Keratinocyte (primary cell): Measurements from ENCODE around the gene JCAD. TPM values are rescaled to one million over a fixed set of nuclear protein-coding genes. Genes with fewer than 3 reads are reported as not detected.

Experiments used
- DNase-seq: peaks from one replicate; pipeline ENCODE4 v3.0.0-alpha.2; 2011; ENCODE audit warnings: low read depth, missing footprints, low spot score
- FAIRE-seq: peaks from 2 replicates; lab custom pipeline; 2011; peaks lifted over from hg19 to GRCh38; lab: Jason Lieb, UNC
- H2AFZ ChIP-seq: 2 replicates; pipeline ENCODE4 v1.6.0; 2012; ENCODE audit warnings: low read length, control low read depth, inconsistent platforms; ENCODE audit not compliant: control insufficient read depth
- H3K27ac ChIP-seq: 2 replicates; pipeline ENCODE4 v1.5.1; 2011; ENCODE audit warnings: low read length; ENCODE audit not compliant: control insufficient read depth, insufficient read depth
- H3K27me3 ChIP-seq: 3 replicates; pipeline ENCODE4 v1.6.0; 2011; ENCODE audit warnings: low read length; ENCODE audit not compliant: control insufficient read depth, insufficient read depth; ENCODE audit errors: extremely low read depth
- H3K36me3 ChIP-seq, 2 experiments: 2 replicates in 1 of 2; 3 replicates in 1 of 2; pipeline ENCODE4 v1.5.1; 2011; ENCODE audit warnings: low read length in 2 of 2, mild to moderate bottlenecking in 1 of 2; ENCODE audit not compliant: control insufficient read depth in 2 of 2, insufficient read depth in 2 of 2; ENCODE audit errors: extremely low read depth in 1 of 2
- H3K4me1 ChIP-seq: 3 replicates; pipeline ENCODE4 v1.5.1; 2011; ENCODE audit warnings: low read length; ENCODE audit not compliant: control insufficient read depth, insufficient read depth; ENCODE audit errors: extremely low read depth
- H3K4me2 ChIP-seq: 3 replicates; pipeline ENCODE4 v1.6.0; 2011; ENCODE audit warnings: low read depth, low read length; ENCODE audit not compliant: control insufficient read depth, insufficient read depth; ENCODE audit errors: extremely low read depth
- H3K4me3 ChIP-seq, 3 experiments: fragments of 200-600 bp in 1 of 3; sonication (generic) in 1 of 3; 2 replicates in 2 of 3; 3 replicates in 1 of 3; pipeline ENCODE4 v1.5.1; 2011 to 2016; ENCODE audit warnings: low read length in 3 of 3, mild to moderate bottlenecking in 3 of 3, control low read depth in 2 of 3, inconsistent platforms in 1 of 3, low read depth in 1 of 3, mixed read lengths in 1 of 3, mixed run types in 1 of 3, moderate library complexity in 1 of 3; ENCODE audit not compliant: control insufficient read depth in 2 of 3, insufficient read depth in 2 of 3; ENCODE audit errors: extremely low read depth in 1 of 3
- H3K79me2 ChIP-seq: 2 replicates; pipeline ENCODE4 v1.6.0; 2012; ENCODE audit warnings: low read length; ENCODE audit not compliant: control insufficient read depth, insufficient read depth
- H3K9ac ChIP-seq: 3 replicates; pipeline ENCODE4 v1.6.0; 2011; ENCODE audit warnings: low read length; ENCODE audit not compliant: control insufficient read depth, insufficient read depth; ENCODE audit errors: extremely low read depth
- H3K9me1 ChIP-seq: 3 replicates; pipeline ENCODE4 v1.6.0; 2011; ENCODE audit warnings: low read length; ENCODE audit not compliant: control insufficient read depth, insufficient read depth; ENCODE audit errors: extremely low read depth
- H3K9me3 ChIP-seq: 2 replicates; pipeline ENCODE4 v1.5.1; 2012; ENCODE audit warnings: low read depth, low read length; ENCODE audit not compliant: control insufficient read depth
- H4K20me1 ChIP-seq: 3 replicates; pipeline ENCODE4 v1.6.0; 2011; ENCODE audit warnings: low read length; ENCODE audit not compliant: control insufficient read depth, insufficient read depth; ENCODE audit errors: extremely low read depth
- EZH2 ChIP-seq: IDR thresholded peaks from one replicate; pipeline ENCODE4 v1.6.1; 2012; ENCODE audit warnings: inconsistent platforms, mild to moderate bottlenecking, low read length, moderate library complexity
- dilution Hi-C: fragments of 300-500 bp; cut with MboI; formaldehyde crosslinking; loops from one replicate; pipeline ENCODE4 v1.7.0; 2020; ENCODE audit warnings: low sequenced_read_pairs; ENCODE audit not compliant: extremely low pct_ligation_motif_present
- polyA plus RNA-seq, 5 experiments: library from polyadenylated mRNA; depleted of rRNA in 3 of 5; stranded (reverse) in 3 of 5; stranded (forward) in 1 of 5; unstranded in 1 of 5; fragments of >200 nt; gene quantifications; 1 replicate in 1 of 5; 2 replicates in 3 of 5; 3 replicates in 1 of 5; pipeline versions ENCODE4 v1.2.1 to v1.2.3, GENCODE V29; 2011 to 2012; ENCODE audit warnings: missing spikeins in 2 of 5, low read depth in 1 of 5, low replicate concordance in 1 of 5
- TF ChIP-seq, protein P1 (sequence below), 3 experiments: IDR thresholded peaks in 1 of 3; conservative IDR thresholded peaks in 1 of 3; optimal IDR thresholded peaks in 1 of 3; 2 replicates in 2 of 3; 3 replicates in 1 of 3; pipeline versions ENCODE3 to v1.5.1; 2011; ENCODE audit warnings: low read length in 3 of 3, mild to moderate bottlenecking in 3 of 3, moderate library complexity in 2 of 3, control low read depth in 1 of 3, inconsistent platforms in 1 of 3; ENCODE audit not compliant: insufficient read depth in 2 of 3; ENCODE audit errors: extremely low read depth in 1 of 3

Gene JCAD
- polyA plus RNA-seq, 1 donor (not counting 4 experiments of a cell fraction or from before 2014, with no cell fraction given) = 0.10 TPM

DNA sequence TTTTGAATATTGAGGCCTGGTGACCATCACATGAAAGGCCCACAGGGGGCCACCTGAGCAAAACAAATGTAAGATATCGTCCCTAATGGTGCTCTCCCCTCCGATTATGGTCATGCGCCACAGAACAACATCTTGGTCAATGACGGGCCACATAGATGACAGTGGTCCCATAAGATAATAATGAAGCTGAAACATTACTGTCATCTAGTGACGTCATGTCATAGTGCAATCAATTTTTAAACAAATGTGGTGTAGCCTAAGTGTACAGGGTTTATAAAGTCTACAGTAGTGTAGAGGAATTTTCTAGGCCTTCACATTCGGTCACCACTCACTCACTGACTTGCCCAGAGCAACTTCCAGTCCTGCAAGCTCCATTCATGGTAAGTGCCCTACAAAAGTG, 36.8 kb downstream of the JCAD start:
- no peaks in the 10 kb centered on the region for H4K20me1 ChIP-seq
- TF ChIP-seq, protein P1, sequence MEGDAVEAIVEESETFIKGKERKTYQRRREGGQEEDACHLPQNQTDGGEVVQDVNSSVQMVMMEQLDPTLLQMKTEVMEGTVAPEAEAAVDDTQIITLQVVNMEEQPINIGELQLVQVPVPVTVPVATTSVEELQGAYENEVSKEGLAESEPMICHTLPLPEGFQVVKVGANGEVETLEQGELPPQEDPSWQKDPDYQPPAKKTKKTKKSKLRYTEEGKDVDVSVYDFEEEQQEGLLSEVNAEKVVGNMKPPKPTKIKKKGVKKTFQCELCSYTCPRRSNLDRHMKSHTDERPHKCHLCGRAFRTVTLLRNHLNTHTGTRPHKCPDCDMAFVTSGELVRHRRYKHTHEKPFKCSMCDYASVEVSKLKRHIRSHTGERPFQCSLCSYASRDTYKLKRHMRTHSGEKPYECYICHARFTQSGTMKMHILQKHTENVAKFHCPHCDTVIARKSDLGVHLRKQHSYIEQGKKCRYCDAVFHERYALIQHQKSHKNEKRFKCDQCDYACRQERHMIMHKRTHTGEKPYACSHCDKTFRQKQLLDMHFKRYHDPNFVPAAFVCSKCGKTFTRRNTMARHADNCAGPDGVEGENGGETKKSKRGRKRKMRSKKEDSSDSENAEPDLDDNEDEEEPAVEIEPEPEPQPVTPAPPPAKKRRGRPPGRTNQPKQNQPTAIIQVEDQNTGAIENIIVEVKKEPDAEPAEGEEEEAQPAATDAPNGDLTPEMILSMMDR (optimal IDR thresholded peaks at IDR 0.05 in 1 of 3, IDR thresholded peaks at IDR 0.05 in 1 of 3, conservative IDR thresholded peaks at IDR 0.05 in 1 of 3; ENCODE audit: extremely low read depth in 1 of 3, insufficient read depth in 2 of 3, low read length in 3 of 3) = no peak
- TF ChIP-seq EZH2 = no peak
- no peaks in the 10 kb centered on the region for H3K9me3 ChIP-seq
- peaks cover 12% of the 10 kb centered on the region for H3K27me3 ChIP-seq
- no peaks in the 10 kb centered on the region for H3K9me1 ChIP-seq
- H3K36me3 ChIP-seq = no peaks in the 10 kb centered on the region
- dilution Hi-C loops = no loop called here
- H3K27ac ChIP-seq = no peak overlapping the region
- no peak overlapping the region for H3K9ac ChIP-seq
- no peak overlapping the region for H3K4me2 ChIP-seq
- no peak for DNase-seq
- H3K79me2 ChIP-seq = no peaks in the 10 kb centered on the region
- FAIRE-seq = no peak
- H3K4me1 ChIP-seq = no peaks in the 10 kb centered on the region
- H3K4me3 ChIP-seq = no peak overlapping the region
- H2AFZ ChIP-seq = no peak overlapping the region

DNA sequence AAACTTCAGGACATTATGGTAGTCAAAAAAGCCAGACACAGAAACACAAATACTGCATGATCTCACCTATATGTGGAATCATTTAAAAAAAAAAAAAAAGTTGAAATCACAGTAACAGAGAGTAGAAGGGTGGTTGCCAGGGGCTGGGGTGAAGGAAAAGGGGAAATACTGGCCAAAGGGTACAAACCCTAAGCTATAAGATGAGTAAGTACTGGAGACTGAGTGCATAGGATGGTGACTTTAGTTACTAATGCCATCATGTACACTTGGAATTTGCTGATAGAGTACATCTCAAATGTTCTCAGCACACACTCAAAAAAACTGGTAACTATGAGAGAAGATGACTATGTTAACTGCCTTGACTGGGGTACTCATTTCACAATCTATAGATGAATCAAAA, 39.9 kb downstream of the JCAD start:
- Histone ChIP-seq H3K79me2 (no peaks in the 10 kb centered on the region), H3K27ac (no peak overlapping the region), H4K20me1 (no peaks in the 10 kb centered on the region), H3K36me3 (no peaks in the 10 kb centered on the region), H3K9ac (no peak overlapping the region), H3K4me1 (no peaks in the 10 kb centered on the region), H3K4me3 (no peak overlapping the region), H3K27me3 (no peaks in the 10 kb centered on the region), H2AFZ (no peak overlapping the region), H3K4me2 (no peak overlapping the region), H3K9me1 (no peaks in the 10 kb centered on the region), H3K9me3 (no peaks in the 10 kb centered on the region)
- TF ChIP-seq, protein P1 (optimal IDR thresholded peaks at IDR 0.05 in 1 of 3, IDR thresholded peaks at IDR 0.05 in 1 of 3, conservative IDR thresholded peaks at IDR 0.05 in 1 of 3; ENCODE audit: extremely low read depth in 1 of 3, insufficient read depth in 2 of 3, low read length in 3 of 3) = no peak
- no peak for TF ChIP-seq EZH2
- no peak for DNase-seq
- dilution Hi-C loops = no loop called here
- no peak for FAIRE-seq
